ENCODE measurements around the gene HS3ST4. TPM values are rescaled to one million over a fixed set of nuclear protein-coding genes. Genes with fewer than 3 reads are reported as not detected.

The HS3ST4 gene
- total RNA-seq, 1 experiment from 2014 or later, result not detected

DNA sequence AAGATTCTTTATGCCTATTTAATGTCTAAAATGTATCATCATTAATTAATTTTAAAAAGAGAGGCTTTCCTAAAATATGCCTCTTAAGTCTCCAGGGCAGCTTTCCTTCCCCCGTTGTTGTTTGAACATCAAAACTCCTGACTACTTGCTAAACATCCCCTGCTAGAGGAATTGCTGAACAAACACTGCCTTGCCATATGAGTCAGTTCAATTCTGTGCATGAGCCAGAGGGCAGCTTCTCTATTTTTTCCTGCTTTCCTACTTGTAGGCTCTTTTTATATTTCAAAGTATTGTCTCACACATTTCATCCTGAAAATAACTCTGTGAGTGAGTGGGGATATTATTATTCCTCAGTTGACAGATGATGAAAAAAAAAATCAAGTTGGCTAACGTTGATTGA, 143.4 kb downstream of the HS3ST4 start:
- Histone ChIP-seq H3K4me3 (ENCODE audit: low read depth in 2 of 2, low read length in 2 of 2) (no peak overlapping the region), H3K4me1 (ENCODE audit: control insufficient read depth, insufficient read depth, low read length) (no peaks in the 10 kb centered on the region), H3K9me3 (ENCODE audit: control insufficient read depth, insufficient read depth, low read depth, low read length) (no peaks in the 10 kb centered on the region), H3K36me3 (ENCODE audit: control insufficient read depth, insufficient read depth, low read length) (no peaks in the 10 kb centered on the region), H3K27ac (ENCODE audit: low read length) (no peak overlapping the region), H3K27me3 (ENCODE audit: control insufficient read depth, insufficient read depth, low read length) (peaks cover 11% of the 10 kb centered on the region)
- no peak for DNase-seq (ENCODE audit: low read depth, low spot score)
- BruUV-seq (replicated peaks), result no TSS peak
- intact Hi-C loops (cut with micrococcal nuclease; ENCODE audit: unreplicated experiment) (no loop called here), in situ Hi-C loops (cut with HindIII; ENCODE audit: low pct_unique_long_range_greater_than_20kb, low sequenced_read_pairs) (no loop called here)
- TF ChIP-seq TCF7L2 (IDR thresholded peaks at IDR 0.05; ENCODE audit: low read depth, low read length) (no peak), REST (IDR thresholded peaks at IDR 0.05; ENCODE audit: insufficient read depth in 1 of 2, low read depth in 2 of 2, low read length in 1 of 2) (no peak), POLR2AphosphoS5 (IDR thresholded peaks at IDR 0.05; ENCODE audit: low read depth, low read length) (no peak), CTCF (IDR thresholded peaks at IDR 0.05) (no peak), SIN3A (IDR thresholded peaks at IDR 0.05; ENCODE audit: borderline replicate concordance, insufficient read depth, low read depth, low read length) (no peak)
- ChIA-PET CTCF (interaction anchor here (0.7 kb wide), 1 partner anchor 124 kb away, joined by 4 read pairs; no protein-coding TSS in a partner anchor), POLR2A (interaction anchor here (0.7 kb wide), 1 partner anchor 443 kb away, joined by 3 read pairs; no protein-coding TSS in a partner anchor)
- no peak for ATAC-seq

DNA sequence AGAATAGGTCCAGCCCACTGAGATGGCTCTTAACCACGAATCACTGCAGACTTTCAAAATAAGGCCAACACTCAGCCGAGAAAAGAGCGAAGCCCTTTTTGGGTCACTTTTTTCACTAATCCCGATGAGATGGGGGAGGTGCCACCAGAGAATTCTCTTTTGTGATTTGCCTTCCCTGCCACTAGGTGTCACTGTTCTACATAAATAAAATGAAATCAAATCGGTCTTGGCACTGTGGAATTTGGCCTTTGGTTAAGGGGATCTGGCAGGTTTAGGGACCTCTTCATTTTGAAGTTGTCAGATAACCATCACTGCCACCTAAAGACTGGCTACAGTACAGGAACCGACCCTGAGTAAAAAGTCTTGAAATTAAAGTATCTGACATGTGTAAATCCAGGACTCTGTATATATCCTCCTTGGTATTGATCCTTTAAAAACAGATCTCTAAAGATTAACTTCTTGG, 147.0 kb downstream of the HS3ST4 start:
- Histone ChIP-seq H3K36me3 (ENCODE audit: control insufficient read depth, insufficient read depth, low read length) (no peaks in the 10 kb centered on the region), H3K9me3 (ENCODE audit: control insufficient read depth, insufficient read depth, low read depth, low read length) (no peaks in the 10 kb centered on the region), H3K4me3 (ENCODE audit: low read depth in 2 of 2, low read length in 2 of 2) (peak overlapping the region in 1 of 2 experiments; percentile 4; a peak in 1 of 4 replicates), H3K4me1 (ENCODE audit: control insufficient read depth, insufficient read depth, low read length) (no peaks in the 10 kb centered on the region), H3K27me3 (ENCODE audit: control insufficient read depth, insufficient read depth, low read length) (peaks cover 9% of the 10 kb centered on the region), H3K27ac (ENCODE audit: low read length) (no peak overlapping the region)
- intact Hi-C loops (cut with micrococcal nuclease; ENCODE audit: unreplicated experiment) (loop anchor here (1.0 kb wide), 1 partner anchor 1272 kb away; no protein-coding TSS in a partner anchor), in situ Hi-C loops (cut with HindIII; ENCODE audit: low pct_unique_long_range_greater_than_20kb, low sequenced_read_pairs) (no loop called here)
- BruUV-seq (replicated peaks), result no TSS peak
- TF ChIP-seq REST (IDR thresholded peaks at IDR 0.05; ENCODE audit: insufficient read depth in 1 of 2, low read depth in 2 of 2, low read length in 1 of 2) (no peak), SIN3A (IDR thresholded peaks at IDR 0.05; ENCODE audit: borderline replicate concordance, insufficient read depth, low read depth, low read length) (no peak), POLR2AphosphoS5 (IDR thresholded peaks at IDR 0.05; ENCODE audit: low read depth, low read length) (no peak), TCF7L2 (IDR thresholded peaks at IDR 0.05; ENCODE audit: low read depth, low read length) (no peak), CTCF (IDR thresholded peaks at IDR 0.05) (peak; percentile 78)
- ATAC-seq (peak; percentile 73), DNase-seq (ENCODE audit: low read depth, low spot score) (peak; percentile 33)
- CTCF ChIA-PET, result interaction anchor here (0.7 kb wide), 1 partner anchor 1271 kb away, joined by 13 read pairs; no protein-coding TSS in a partner anchor
- POLR2A ChIA-PET, result interaction anchor here (0.5 kb wide), 1 partner anchor 12 kb away, joined by 3 read pairs; no protein-coding TSS in a partner anchor

Measured in Panc1 (cell line).